HG02678 (cell line): Measurements from ENCODE around the gene SWSAP1.
"Not testable (repeated sequence)": the region's sequence is repeated elsewhere in the genome, so short reads cannot be mapped to it uniquely, and the experiment has no call there.

Experiments
- ATAC-seq: cut with Tn5 transposase; IDR thresholded peaks from one replicate; pipeline ENCODE4 v1.9.1; 2021; ENCODE audit warnings: mild to moderate bottlenecking, moderate library complexity; ENCODE audit not compliant: unreplicated experiment

SWSAP1 gene

DNA sequence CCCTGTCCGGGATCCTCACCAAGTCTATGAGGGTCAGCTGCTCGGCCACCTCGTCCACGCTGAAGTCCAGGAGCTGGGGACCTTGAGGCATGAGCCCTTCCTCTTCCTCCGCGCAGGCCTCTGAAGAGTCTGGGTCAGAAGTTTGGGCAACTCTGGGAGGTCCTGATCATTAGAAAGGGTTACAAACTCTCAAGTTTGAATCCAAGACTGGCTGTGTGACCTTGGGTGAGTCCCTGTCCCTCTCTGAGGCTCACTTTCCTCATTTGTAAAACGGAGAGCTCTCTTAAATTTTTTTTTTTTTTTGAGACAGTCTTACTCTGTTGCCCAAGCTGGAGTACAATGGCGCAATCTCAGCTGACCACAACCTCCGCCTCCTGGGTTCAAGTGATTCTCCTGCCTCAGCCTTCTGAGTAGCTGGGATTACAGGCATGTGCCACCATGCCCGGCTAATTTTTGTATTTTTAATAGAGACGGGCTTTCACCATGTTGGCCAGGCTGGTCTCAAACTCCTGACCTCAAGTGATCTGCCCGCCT, 32.3 kb downstream of the SWSAP1 start:
- ATAC-seq = not testable (repeated sequence)

GRCh38 chr19:11408591-11408990, 34.1 kb downstream of the SWSAP1 start:
- no peak for ATAC-seq

DNA sequence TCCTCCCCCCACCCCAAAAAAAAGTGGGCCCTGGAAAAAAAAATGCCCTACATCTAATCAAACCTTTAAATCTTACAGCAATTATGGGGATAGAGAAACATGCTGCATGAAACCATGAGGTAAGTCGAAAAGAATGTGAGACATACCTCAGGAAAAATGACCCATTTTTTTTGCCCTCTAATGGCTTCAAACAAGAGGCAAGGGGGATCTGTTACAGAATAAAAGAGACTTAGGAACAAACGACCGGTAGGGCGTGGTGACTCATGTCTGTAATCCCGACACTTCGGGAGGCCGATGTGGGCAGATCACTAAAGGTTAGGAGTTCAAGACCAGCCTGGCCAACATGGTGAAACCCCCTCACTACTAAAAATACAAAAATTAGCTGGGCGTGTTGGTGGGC, 36.2 kb downstream of the SWSAP1 start:
- ATAC-seq = no peak

DNA sequence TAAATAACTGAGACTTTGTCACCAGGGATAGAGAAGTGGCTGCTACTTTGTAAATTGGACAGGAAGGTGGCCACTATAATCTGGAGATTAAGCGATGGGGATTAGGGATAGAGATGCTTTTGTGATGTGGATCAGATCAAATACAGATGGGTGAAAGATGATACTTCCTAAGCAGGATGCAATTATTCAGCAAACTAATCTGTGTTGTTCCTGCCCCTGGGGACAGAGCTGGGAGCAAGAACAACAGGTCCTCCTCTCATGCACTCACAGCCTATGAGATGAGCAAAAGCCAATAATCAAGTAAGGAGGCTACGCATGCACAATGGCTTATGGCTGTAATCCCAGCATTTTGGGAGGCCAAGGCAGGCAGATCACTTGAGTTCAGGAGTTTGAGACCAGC, 40.1 kb downstream of the SWSAP1 start:
- ATAC-seq = no peak

DNA sequence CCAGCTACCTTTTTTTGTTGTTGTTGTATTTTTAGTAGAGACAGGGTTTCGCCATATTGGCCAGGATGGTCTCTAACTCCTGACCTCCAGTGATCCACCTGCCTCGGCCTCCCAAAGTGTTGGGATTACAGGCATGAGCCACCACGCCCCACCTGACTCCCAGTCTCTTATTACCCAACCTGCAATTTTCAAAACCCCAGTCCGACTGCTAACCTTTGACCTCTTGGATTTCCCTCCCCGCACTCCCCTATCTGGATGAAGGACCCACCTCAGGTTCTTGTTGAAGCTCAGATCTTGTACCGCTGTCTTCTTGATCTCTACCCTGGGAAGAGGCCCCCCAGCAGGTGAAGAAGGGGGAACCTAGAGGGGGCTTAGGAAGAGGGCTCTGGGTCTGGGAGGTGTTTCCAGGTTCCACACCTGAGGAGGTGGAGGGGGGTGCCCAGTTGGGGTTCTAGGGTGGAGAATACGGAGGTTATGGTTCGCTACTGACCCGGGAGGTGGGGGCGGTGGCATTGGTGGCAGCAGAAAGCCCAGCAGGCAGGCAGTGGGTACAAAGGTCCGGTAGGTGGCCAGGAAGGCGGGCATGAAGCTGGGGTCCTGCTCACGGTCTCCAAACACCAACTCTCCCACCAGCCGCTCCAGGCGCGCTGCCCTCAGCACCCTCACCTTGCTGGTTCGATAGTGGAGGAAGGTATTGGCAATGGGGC, 42.0 kb downstream of the SWSAP1 start:
- no peak for ATAC-seq

GRCh38 chr19:11418094-11418548, 43.7 kb downstream of the SWSAP1 start:
- ATAC-seq = no peak

GRCh38 chr19:11418549-11419506, 44.4 kb downstream of the SWSAP1 start, which contains the start of gene RGL3:
TSS of gene RGL3 (minus strand) at chr19:11419314. CDS start at chr19:11419278, 36 bp downstream.
- ATAC-seq = no peak

DNA sequence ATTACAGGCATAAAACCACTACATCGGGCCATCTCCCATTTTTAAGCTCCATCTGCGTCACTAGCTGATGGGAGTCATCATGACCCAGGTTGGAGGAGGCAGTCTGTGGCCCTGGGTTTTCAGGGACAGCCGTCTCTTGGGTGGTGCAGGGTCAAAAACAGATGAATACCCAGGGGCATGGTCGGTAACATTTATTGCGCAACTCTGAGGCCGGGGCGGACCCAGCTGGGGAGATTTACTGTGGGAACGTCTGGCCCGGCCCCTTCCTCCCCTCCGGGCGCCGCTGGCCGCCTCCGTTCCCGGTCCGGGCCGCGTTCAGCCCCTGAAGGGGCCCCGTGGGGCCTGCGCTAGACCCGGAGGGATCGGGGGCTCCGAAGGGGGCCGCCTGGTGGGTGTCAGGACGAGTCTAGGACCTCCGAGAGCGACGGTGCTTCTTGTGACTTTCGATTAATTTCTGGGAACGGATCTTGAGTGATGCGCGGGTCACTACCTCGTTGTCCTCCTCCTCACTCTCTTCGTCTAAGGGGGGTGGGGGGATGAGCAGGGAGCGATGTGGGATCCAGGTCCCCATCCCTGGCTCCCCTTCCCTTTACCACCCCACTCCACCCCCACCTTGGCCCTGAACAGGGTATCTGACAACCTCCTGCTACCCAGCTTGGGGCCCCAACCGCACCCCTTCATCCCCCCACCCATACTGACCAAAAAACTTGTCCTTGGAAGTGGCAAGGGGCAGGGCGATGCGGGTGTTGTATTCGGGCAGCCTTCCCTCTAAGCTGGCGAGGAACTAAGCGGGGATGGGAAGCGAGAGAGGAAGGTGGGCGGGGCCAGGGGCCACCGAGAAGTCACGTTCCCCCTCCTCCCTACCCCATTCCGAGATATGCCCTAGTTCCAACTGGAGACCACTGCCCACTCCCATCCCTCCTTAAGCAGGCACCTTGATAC, 46.2 kb downstream of the SWSAP1 start:
- no peak for ATAC-seq

GRCh38 chr19:11421371-11422098, 47.1 kb downstream of the SWSAP1 start:
- peak; percentile 34 for ATAC-seq

- peak; percentile 59 for ATAC-seq
Measured at GRCh38 chr19:11422163-11423065, 47.9 kb downstream of the SWSAP1 start.

- ATAC-seq = no peak
Measured at GRCh38 chr19:11423164-11423790, 48.8 kb downstream of the SWSAP1 start.

DNA sequence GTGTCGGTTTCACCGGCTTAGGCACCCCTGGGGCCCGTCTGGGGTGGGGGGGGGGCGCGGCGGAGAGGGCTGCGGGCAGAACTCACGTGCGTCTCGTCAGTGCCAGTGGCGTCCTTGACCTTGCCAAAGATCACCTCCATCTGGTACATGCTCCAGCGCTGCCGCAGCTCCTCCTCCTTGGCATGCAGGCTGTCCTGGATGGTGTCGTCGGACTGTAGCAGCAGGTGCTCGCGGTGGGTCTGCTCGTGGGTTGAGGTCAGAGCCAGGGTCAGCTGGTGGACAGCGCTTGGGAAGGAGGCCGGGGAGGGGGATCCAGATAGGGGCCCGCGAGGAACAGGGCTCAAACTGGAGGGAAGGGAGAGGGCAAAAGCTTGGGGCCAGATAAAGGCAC, 49.3 kb downstream of the SWSAP1 start:
- ATAC-seq = no peak
